Mesenchymal stem cell (in vitro differentiated cells and primary cell): ENCODE measurements around the gene CACNA2D2.

ENCODE experiments used
- DNase-seq: peaks from one replicate; pipeline ENCODE4 v3.0.0-alpha.2; 2013
- H2AFZ ChIP-seq: one replicate; pipeline ENCODE4 v1.6.1; 2013; ENCODE audit warnings: low read depth, mild to moderate bottlenecking, control low read depth, inconsistent platforms, low read length, moderate library complexity
- H2AK5ac ChIP-seq: 2 replicates; pipeline ENCODE4 v1.6.1; 2013; ENCODE audit warnings: low read length, moderate library complexity, mild to moderate bottlenecking, inconsistent platforms; ENCODE audit not compliant: severe bottlenecking
- H2BK120ac ChIP-seq: one replicate; pipeline ENCODE4 v1.6.1; 2013; ENCODE audit warnings: low read depth, mild to moderate bottlenecking, inconsistent platforms, low read length, moderate library complexity
- H2BK12ac ChIP-seq, 2 experiments: one replicate each; pipeline ENCODE4 v1.6.1; 2013; ENCODE audit warnings: inconsistent platforms in 2 of 2, low read length in 2 of 2, mild to moderate bottlenecking in 2 of 2, moderate library complexity in 2 of 2, control low read depth in 1 of 2
- H2BK15ac ChIP-seq: one replicate; pipeline ENCODE4 v1.6.1; 2013; ENCODE audit warnings: mild to moderate bottlenecking, low read depth, inconsistent platforms; ENCODE audit not compliant: poor library complexity, severe bottlenecking
- H2BK5ac ChIP-seq: 2 replicates; pipeline ENCODE4 v1.6.1; 2013; ENCODE audit warnings: low read depth, mild to moderate bottlenecking, low read length, control low read depth, inconsistent platforms; ENCODE audit not compliant: poor library complexity, severe bottlenecking
- H3K14ac ChIP-seq, 2 experiments: one replicate each; pipeline ENCODE4 v1.6.1; 2013; ENCODE audit warnings: inconsistent platforms in 2 of 2, low read length in 2 of 2, control low read depth in 1 of 2, mild to moderate bottlenecking in 1 of 2, moderate library complexity in 1 of 2
- H3K18ac ChIP-seq, 2 experiments: one replicate each; pipeline ENCODE4 v1.6.1; 2013; ENCODE audit warnings: inconsistent platforms in 2 of 2, low read length in 2 of 2, control low read depth in 1 of 2, low read depth in 1 of 2, mild to moderate bottlenecking in 1 of 2
- H3K23ac ChIP-seq, 2 experiments: one replicate each; pipeline ENCODE4 v1.6.1; 2013; ENCODE audit warnings: inconsistent platforms in 2 of 2, low read length in 2 of 2, mild to moderate bottlenecking in 2 of 2, moderate library complexity in 2 of 2, control low read depth in 1 of 2
- H3K27ac ChIP-seq: 2 replicates; pipeline ENCODE4 v1.5.1; 2013; ENCODE audit warnings: mild to moderate bottlenecking, moderate library complexity, low read length, control low read depth, inconsistent platforms; ENCODE audit not compliant: poor library complexity, severe bottlenecking
- H3K27me3 ChIP-seq, 2 experiments: 2 replicates each; pipeline versions ENCODE4 v1.6.1 to v1.7.0; 2013; ENCODE audit warnings: low read length in 2 of 2, mild to moderate bottlenecking in 2 of 2, moderate library complexity in 2 of 2, control low read depth in 1 of 2, inconsistent platforms in 1 of 2; ENCODE audit not compliant: control insufficient read depth in 1 of 2, insufficient read depth in 1 of 2
- H3K36me3 ChIP-seq, 2 experiments: 2 replicates each; pipeline versions ENCODE4 v1.6.1 to v1.7.0; 2013; ENCODE audit warnings: low read length in 2 of 2, control low read depth in 1 of 2, inconsistent platforms in 1 of 2, low read depth in 1 of 2, mild to moderate bottlenecking in 1 of 2; ENCODE audit not compliant: insufficient read depth in 2 of 2, control insufficient read depth in 1 of 2
- H3K4ac ChIP-seq, 2 experiments: one replicate each; pipeline ENCODE4 v1.6.1; 2013; ENCODE audit warnings: inconsistent platforms in 2 of 2, low read length in 2 of 2, mild to moderate bottlenecking in 2 of 2, moderate library complexity in 2 of 2, control low read depth in 1 of 2, low read depth in 1 of 2
- H3K4me1 ChIP-seq: 2 replicates; pipeline ENCODE4 v1.6.1; 2013; ENCODE audit warnings: low read depth, low read length, control low read depth; ENCODE audit not compliant: control insufficient read depth, insufficient read depth
- H3K4me2 ChIP-seq: 2 replicates; pipeline ENCODE4 v1.6.1; 2013; ENCODE audit warnings: low read length, mild to moderate bottlenecking, inconsistent platforms; ENCODE audit not compliant: poor library complexity, severe bottlenecking
- H3K4me3 ChIP-seq, 2 experiments: 2 replicates each; pipeline versions ENCODE4 v1.5.1 to v1.7.0; 2013; ENCODE audit warnings: low read length in 2 of 2, mild to moderate bottlenecking in 2 of 2, control low read depth in 1 of 2, low read depth in 1 of 2; ENCODE audit not compliant: insufficient read depth in 1 of 2
- H3K79me1 ChIP-seq: replicated peaks from 2 replicates; pipeline ENCODE4 v1.6.1; 2013; ENCODE audit warnings: mild to moderate bottlenecking, control low read depth, low read length, inconsistent platforms; ENCODE audit not compliant: poor library complexity, severe bottlenecking
- H3K9ac ChIP-seq: 2 replicates; pipeline ENCODE4 v1.7.0; 2013; ENCODE audit warnings: mild to moderate bottlenecking, low read length, moderate library complexity
- H3K9me3 ChIP-seq: 2 replicates; pipeline ENCODE4 v1.7.0; 2013; ENCODE audit warnings: mild to moderate bottlenecking, low read length; ENCODE audit not compliant: control insufficient read depth
- H4K8ac ChIP-seq: one replicate; pipeline ENCODE4 v1.6.1; 2013; ENCODE audit warnings: inconsistent platforms, mild to moderate bottlenecking, low read length, moderate library complexity
- H4K91ac ChIP-seq: one replicate; pipeline ENCODE4 v1.6.1; 2013; ENCODE audit warnings: mild to moderate bottlenecking, low read length, inconsistent platforms
- WGBS: methylation state at CpG from one replicate; pipeline ENCODE4 v1.1.7; 2013; ENCODE audit warnings: mixed read lengths; 5-methylcytosine and 5-hydroxymethylcytosine counted together

The CACNA2D2 gene

GRCh38 chr3:50472958-50473357, 30.5 kb downstream of the CACNA2D2 start:
- Histone ChIP-seq H3K14ac (peak overlapping the region in 1 of 2 experiments; percentile 2), H3K4me1 (no peaks in the 10 kb centered on the region), H4K8ac (no peak overlapping the region), H3K27ac (no peak overlapping the region), H2BK120ac (no peak overlapping the region), H2AFZ (no peak overlapping the region), H2BK15ac (no peak overlapping the region), H3K36me3 (no peaks in the 10 kb centered on the region), H3K23ac (no peak overlapping the region), H2BK5ac (no peak overlapping the region), H3K9me3 (no peaks in the 10 kb centered on the region), H3K9ac (no peak overlapping the region), H2BK12ac (no peak overlapping the region), H3K4me2 (no peak overlapping the region), H4K91ac (no peak overlapping the region), H3K27me3 (peaks cover 22 to 33% of the 10 kb centered on the region in 2 experiments), H3K79me1 (no peaks in the 10 kb centered on the region), H3K4me3 (no peak overlapping the region), H2AK5ac (no peak overlapping the region), H3K18ac (no peak overlapping the region), H3K4ac (no peak overlapping the region)
- no peak for DNase-seq
- 84% methylated on average over 6 of the region's 6 CpGs for WGBS

- H2BK12ac ChIP-seq: no peak overlapping the region
- H3K36me3 ChIP-seq: no peaks in the 10 kb centered on the region
- no peak overlapping the region for H2AK5ac ChIP-seq
- H4K8ac ChIP-seq: no peak overlapping the region
- no peak overlapping the region for H3K18ac ChIP-seq
- H3K14ac ChIP-seq: no peak overlapping the region
- no peak overlapping the region for H2BK120ac ChIP-seq
- no peak overlapping the region for H3K4me2 ChIP-seq
- H3K9me3 ChIP-seq: no peaks in the 10 kb centered on the region
- no peak overlapping the region for H3K9ac ChIP-seq
- no peak overlapping the region for H3K23ac ChIP-seq
- no peak overlapping the region for H2BK15ac ChIP-seq
- no peak overlapping the region for H2AFZ ChIP-seq
- no peak overlapping the region for H3K27ac ChIP-seq
- H3K4me1 ChIP-seq: no peaks in the 10 kb centered on the region
- no peak for DNase-seq
- no peak overlapping the region for H3K4me3 ChIP-seq
- no peaks in the 10 kb centered on the region for H3K79me1 ChIP-seq
- H4K91ac ChIP-seq: no peak overlapping the region
- no peak overlapping the region for H3K4ac ChIP-seq
- H3K27me3 ChIP-seq: peaks cover 43 to 48% of the 10 kb centered on the region in 2 experiments
- H2BK5ac ChIP-seq: no peak overlapping the region
- 67% methylated on average over 3 of the region's 12 CpGs for WGBS
Measured at GRCh38 chr3:50470658-50471057, 32.8 kb downstream of the CACNA2D2 start.

- Histone ChIP-seq H3K4me1 (no peaks in the 10 kb centered on the region), H3K9me3 (no peaks in the 10 kb centered on the region), H4K91ac (no peak overlapping the region), H3K79me1 (no peaks in the 10 kb centered on the region), H2AK5ac (no peak overlapping the region), H2BK120ac (no peak overlapping the region), H3K4ac (no peak overlapping the region), H3K27ac (no peak overlapping the region), H2BK5ac (no peak overlapping the region), H3K9ac (no peak overlapping the region), H3K36me3 (no peaks in the 10 kb centered on the region), H3K14ac (no peak overlapping the region), H2BK15ac (no peak overlapping the region), H3K4me3 (no peak overlapping the region), H3K18ac (no peak overlapping the region), H3K4me2 (no peak overlapping the region), H2BK12ac (no peak overlapping the region), H4K8ac (no peak overlapping the region), H3K27me3 (peaks cover 50 to 73% of the 10 kb centered on the region in 2 experiments), H3K23ac (no peak overlapping the region), H2AFZ (no peak overlapping the region)
- 85% methylated on average over 9 of the region's 10 CpGs for WGBS
- DNase-seq: no peak
Measured at GRCh38 chr3:50467919-50468318, 35.5 kb downstream of the CACNA2D2 start.

- WGBS: 92% methylated on average over 5 of the region's 6 CpGs
- Histone ChIP-seq H4K8ac (no peak overlapping the region), H2BK15ac (no peak overlapping the region)
Measured at GRCh38 chr3:50466177-50466576, 37.3 kb downstream of the CACNA2D2 start.

More at GRCh38 chr3:50466177-50466576, 37.3 kb downstream of the CACNA2D2 start:
- no peaks in the 10 kb centered on the region for H3K36me3 ChIP-seq
- H3K27ac ChIP-seq: no peak overlapping the region
- H3K14ac ChIP-seq: no peak overlapping the region
- H3K27me3 ChIP-seq: peaks cover 63 to 74% of the 10 kb centered on the region in 2 experiments
- no peak overlapping the region for H2BK5ac ChIP-seq
- no peak overlapping the region for H3K23ac ChIP-seq
- no peak overlapping the region for H4K91ac ChIP-seq
- H3K4me3 ChIP-seq: no peak overlapping the region
- no peak overlapping the region for H3K18ac ChIP-seq
- H3K4me1 ChIP-seq: no peaks in the 10 kb centered on the region
- H3K4me2 ChIP-seq: no peak overlapping the region
- no peak overlapping the region for H2BK12ac ChIP-seq
- no peak overlapping the region for H3K4ac ChIP-seq
- no peak overlapping the region for H2AK5ac ChIP-seq
- H2AFZ ChIP-seq: no peak overlapping the region
- DNase-seq: no peak
- no peaks in the 10 kb centered on the region for H3K79me1 ChIP-seq
- H3K9me3 ChIP-seq: no peaks in the 10 kb centered on the region
- no peak overlapping the region for H2BK120ac ChIP-seq
- H3K9ac ChIP-seq: no peak overlapping the region
